Endometrial microvascular endothelial cells (primary cell): ENCODE data around the gene ATP6V1G1. TPM values are rescaled to one million over a fixed set of nuclear protein-coding genes. Genes with fewer than 3 reads are reported as not detected.

ENCODE experiments used
- in situ Hi-C: cut with HindIII; loops from 2 replicates; pipeline ENCODE4 v1.10.0; 2017; ENCODE audit warnings: low sequenced_read_pairs, low pct_unique_long_range_greater_than_20kb; ENCODE audit errors: inconsistent ontology term
- total RNA-seq: library from RNA; depleted of rRNA; stranded (reverse); fragments of >200 nt; gene quantifications from one replicate; pipeline ENCODE4 v1.2.3, GENCODE V29; 2015; ENCODE audit errors: inconsistent ontology term

Gene ATP6V1G1
- total RNA-seq, 1 donor from 2014 or later, result 117 TPM

GRCh38 chr9:114634387-114634786 lies 46.8 kb downstream of the ATP6V1G1 start:
- in situ Hi-C loops, result no loop called here

- in situ Hi-C loops, result no loop called here
These were observed 50.8 kb downstream of the ATP6V1G1 start for GRCh38 chr9:114638404-114638803.

GRCh38 chr9:114641967-114642366 lies 54.4 kb downstream of the ATP6V1G1 start:
- in situ Hi-C loops, result no loop called here

- in situ Hi-C loops, result no loop called here
These were observed 55.4 kb downstream of the ATP6V1G1 start for GRCh38 chr9:114643001-114643400.

- in situ Hi-C loops, result no loop called here
These were observed 56.3 kb downstream of the ATP6V1G1 start for GRCh38 chr9:114643896-114644295.

Other genes with a start within 250 kb of the ATP6V1G1 start
- gene AKNA, start 199.8 kb upstream of the ATP6V1G1 start, total RNA-seq, result 14.9 TPM
- gene WHRN, start 82.3 kb upstream of the ATP6V1G1 start, total RNA-seq, result not detected
- 0.93 TPM for gene TMEM268, start 23.5 kb downstream of the ATP6V1G1 start, total RNA-seq
- not detected for gene TEX53, start 70.0 kb downstream of the ATP6V1G1 start, total RNA-seq
- gene TEX48, start 94.4 kb downstream of the ATP6V1G1 start, total RNA-seq, result not detected
- gene TNFSF15, start 218.3 kb downstream of the ATP6V1G1 start, total RNA-seq, result 2.7 TPM